Ovary (tissue), 9 donors: ENCODE results near the gene FHAD1. TPM values are rescaled to one million over a fixed set of nuclear protein-coding genes. Genes with fewer than 3 reads are reported as not detected.

Source experiments
- DNase-seq, 5 donors: peaks; one replicate each; pipeline ENCODE4 v3.0.0-alpha.2; 2019 to 2020
- H3K27ac ChIP-seq, 2 donors: fragments of 200-600 bp; one replicate each; pipeline versions ENCODE4 v1.5.1 to v1.8.0; 2019 to 2022
- H3K27me3 ChIP-seq: fragments of 200-600 bp; one replicate; pipeline ENCODE4 v1.8.0; 2022
- H3K36me3 ChIP-seq: fragments of 200-600 bp; sonication (generic); one replicate; pipeline ENCODE4 v1.5.1; 2019
- H3K4me1 ChIP-seq: one replicate; pipeline ENCODE4 v1.8.1; 2013; ENCODE audit warnings: mild to moderate bottlenecking, moderate library complexity; ENCODE audit not compliant: insufficient read depth
- H3K4me3 ChIP-seq: fragments of 200-600 bp; sonication (generic); one replicate; pipeline ENCODE4 v1.5.1; 2017
- H3K9me3 ChIP-seq, 2 donors: fragments of 200-600 bp in 1 of 2; sonication (generic) in 1 of 2; one replicate each; pipeline versions ENCODE4 v1.5.1 to v1.8.1; 2013 to 2019; ENCODE audit warnings: mild to moderate bottlenecking in 1 of 2, moderate library complexity in 1 of 2
- CTCF ChIP-seq, 3 donors: fragments of 450-650 bp in 2 of 3; fragments of 200-600 bp in 1 of 3; IDR thresholded peaks; one replicate each; pipeline versions ENCODE4 v1.5.1 to v1.8.0; 2016 to 2022; ENCODE audit warnings: antibody characterized with exemption in 3 of 3, mild to moderate bottlenecking in 1 of 3
- EP300 ChIP-seq: sonication (generic); formaldehyde crosslinking; IDR thresholded peaks from one replicate; pipeline ENCODE4 v1.6.1; 2017; ENCODE audit warnings: antibody characterized with exemption
- POLR2A ChIP-seq: fragments of 450-650 bp; IDR thresholded peaks from one replicate; pipeline ENCODE4 v1.6.1; 2017; ENCODE audit warnings: antibody characterized with exemption, mild to moderate bottlenecking, moderate library complexity
- WGBS, 3 donors: extraction: QIAGEN DNeasy Blood & Tissue Kit in 1 of 3; methylation state at CpG; one replicate each; pipeline versions ENCODE4 v1.1.5 to v1.1.7; 2013 to 2017; 5-methylcytosine and 5-hydroxymethylcytosine counted together
- intact Hi-C, 4 donors: fragments of 100-400 bp; cut with DNase I; formaldehyde crosslinking; loops; one replicate each; pipeline versions ENCODE4 v1.11.0 to v1.15.1; 2022 to 2023
- polyA plus RNA-seq, 2 donors: library from polyadenylated mRNA; stranded (reverse); fragments of 200-250 nt in 1 of 2; fragments of 350-450 nt in 1 of 2; fragmentation: Illumina TruSeq in 1 of 2; extraction: RNeasy Lipid Tissue Mini Kit (QIAGEN cat#74804) in 1 of 2; gene quantifications; one replicate each; pipeline ENCODE4 v1.2.3, GENCODE V29; 2013 to 2014
- total RNA-seq, 7 donors: library from RNA; depleted of rRNA in 2 of 7; stranded (reverse); fragments of >200 nt in 2 of 7; fragmentation: NEBNext Ultra II Directional in 3 of 7; extraction: Animal tissue kit (Norgen Biotek cat#: 25700) in 3 of 7; gene quantifications; one replicate each; pipeline versions ENCODE4 v1.1.0 to v1.2.4, GENCODE V29; 2016 to 2023
- donor health status: DM: no; HTN: no; CAD: no; lungs with moderate emphysema.
- donor health status: DM: no; HTN: no; CAD: no.
- donor health status: Bipolar disorder and iron deficiency.
- donor health status: DM: yes; HTN: yes; CAD: no.
- donor health status: DM: no; HTN: no; CAD: no.
- donor health status: DM: yes; HTN: yes; CAD: no.

Gene FHAD1
- total and polyA plus RNA-seq, 9 donors, result 0.40 to 23.0 (median 1.4) TPM

DNA sequence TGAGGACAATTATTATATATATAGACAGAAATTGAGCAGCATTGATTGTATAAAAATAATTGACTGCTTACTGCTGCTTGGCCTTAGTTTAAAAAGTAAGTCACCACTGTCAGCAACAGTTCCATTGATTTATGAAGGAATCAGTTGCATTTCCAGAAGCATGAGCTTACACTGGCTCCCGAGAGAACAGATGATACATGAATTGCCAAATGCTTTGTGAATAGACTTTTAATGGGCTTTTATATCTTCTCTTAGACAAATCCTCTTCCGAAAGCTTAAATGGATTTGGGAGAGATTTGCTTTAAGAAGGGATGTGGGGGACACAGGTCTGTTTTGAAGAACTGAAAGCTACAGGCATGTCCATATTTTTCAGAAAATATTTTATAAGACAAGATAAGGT lies 7.5 kb downstream of the FHAD1 start:
- peaks cover 2% of the 10 kb centered on the region for H3K4me1 ChIP-seq
- no peaks in the 10 kb centered on the region for H3K9me3 ChIP-seq
- DNase-seq, result no peak
- no peaks in the 10 kb centered on the region for H3K27me3 ChIP-seq
- H3K4me3 ChIP-seq, result no peak overlapping the region
- TF ChIP-seq POLR2A (no peak), CTCF (IDR thresholded peaks at IDR 0.05) (no peak)
- 47 to 68% (median 47%) methylated on average over 2 of the region's 2 CpGs for WGBS, 3 donors
- intact Hi-C loops, result no loop called here
- H3K27ac ChIP-seq, result no peak overlapping the region
- no peaks in the 10 kb centered on the region for H3K36me3 ChIP-seq

DNA sequence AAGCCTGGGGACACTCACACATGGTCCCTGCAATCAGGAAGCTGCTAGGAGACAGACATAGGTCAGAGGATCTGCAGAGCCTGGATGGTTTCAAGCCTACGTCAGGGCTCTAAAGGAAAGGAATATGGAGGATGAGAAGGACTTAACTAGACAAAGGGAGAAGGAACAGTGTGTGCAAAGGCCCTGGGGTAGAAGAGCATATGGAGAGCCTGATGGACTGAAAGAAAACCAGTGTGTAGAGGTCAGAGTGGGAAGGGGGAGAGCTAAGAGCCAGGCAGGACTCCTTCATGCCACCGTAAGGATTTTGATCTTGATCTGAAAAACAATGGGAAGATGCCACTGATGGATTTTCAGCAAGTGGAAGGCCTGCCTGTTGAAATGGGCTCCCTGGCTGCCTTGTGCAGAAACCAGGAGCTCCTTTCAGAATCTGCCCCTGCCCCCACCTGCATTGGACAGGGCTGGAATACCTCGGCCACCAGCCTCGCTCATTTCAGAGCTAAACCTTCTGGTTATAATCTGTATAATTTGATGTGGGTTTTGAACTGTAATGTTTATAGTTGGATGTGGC lies 8.6 kb downstream of the FHAD1 start:
- no peaks in the 10 kb centered on the region for H3K9me3 ChIP-seq
- no peak for TF ChIP-seq POLR2A
- TF ChIP-seq EP300, result no peak
- TF ChIP-seq CTCF (IDR thresholded peaks at IDR 0.05), result no peak
- DNase-seq, result no peak
- no peak overlapping the region for H3K4me3 ChIP-seq
- no peaks in the 10 kb centered on the region for H3K27me3 ChIP-seq
- no peaks in the 10 kb centered on the region for H3K36me3 ChIP-seq
- 78 to 94% (median 92%) methylated on average over 4 of the region's 4 CpGs for WGBS, 3 donors
- no peak overlapping the region for H3K27ac ChIP-seq
- peaks cover 8% of the 10 kb centered on the region for H3K4me1 ChIP-seq
- intact Hi-C loops, result no loop called here

GRCh38 chr1:15256584-15256983 lies 9.6 kb downstream of the FHAD1 start:
- no peaks in the 10 kb centered on the region for H3K36me3 ChIP-seq
- DNase-seq, result no peak
- no peak overlapping the region for H3K4me3 ChIP-seq
- WGBS, 3 donors, result 83 to 88% (median 88%) methylated on average over 3 of the region's 3 CpGs
- no peak overlapping the region for H3K27ac ChIP-seq
- no peak for TF ChIP-seq POLR2A
- TF ChIP-seq EP300, result no peak
- TF ChIP-seq CTCF (IDR thresholded peaks at IDR 0.05), result no peak
- intact Hi-C loops, result no loop called here
- H3K9me3 ChIP-seq, result no peaks in the 10 kb centered on the region
- H3K4me1 ChIP-seq, result peaks cover 15% of the 10 kb centered on the region
- no peaks in the 10 kb centered on the region for H3K27me3 ChIP-seq

- no peak for TF ChIP-seq EP300
- TF ChIP-seq CTCF (IDR thresholded peaks at IDR 0.05), result no peak
- TF ChIP-seq POLR2A, result no peak
- H3K27me3 ChIP-seq, result no peaks in the 10 kb centered on the region
- H3K27ac ChIP-seq, result no peak overlapping the region
- 83 to 96% (median 94%) methylated on average over 14 of the region's 14 CpGs for WGBS, 3 donors
- DNase-seq, result no peak
- H3K4me1 ChIP-seq, result peaks cover 15% of the 10 kb centered on the region
- H3K36me3 ChIP-seq, result no peaks in the 10 kb centered on the region
- H3K4me3 ChIP-seq, result no peak overlapping the region
- H3K9me3 ChIP-seq, result no peaks in the 10 kb centered on the region
- intact Hi-C loops, result no loop called here
Observed at GRCh38 chr1:15257309-15257708, 10.3 kb downstream of the FHAD1 start.
